Caco-2 (cell line): ENCODE data around the gene RALGAPA1. TPM values are rescaled to one million over a fixed set of nuclear protein-coding genes. Genes with fewer than 3 reads are reported as not detected.
"Not testable (repeated sequence)": the region's sequence is repeated elsewhere in the genome, so short reads cannot be mapped to it uniquely, and the experiment has no call there.

Source experiments
- BruUV-seq: library from RNA; stranded (reverse); fragments of 400-500 nt; replicated peaks from 2 replicates; lab custom pipeline; 2021; lab: Mats Ljungman, UMichigan
- CTCF ChIA-PET: fragments of 300-600 bp; sonication (Branson Sonifier 250); formaldehyde crosslinking; loops from one replicate; lab custom pipeline; 2022; ENCODE audit warnings: antibody characterized with exemption; lab: Charles Lee
- POLR2A ChIA-PET: fragments of 300-600 bp; sonication (Branson Sonifier 250); formaldehyde crosslinking; loops from one replicate; lab custom pipeline; 2022; ENCODE audit warnings: antibody characterized with exemption; lab: Charles Lee
- DNase-seq, 2 experiments: peaks; one replicate each; pipeline versions ENCODE4 v3.0.0 to v3.0.0-alpha.2; 2020 to 2022
- H3K27me3 ChIP-seq: replicated peaks from 2 replicates; pipeline ENCODE4 v1.6.0; 2011; ENCODE audit warnings: low read length; ENCODE audit not compliant: control insufficient read depth, insufficient read depth
- H3K36me3 ChIP-seq: 2 replicates; pipeline ENCODE4 v1.5.1; 2011; ENCODE audit warnings: low read length; ENCODE audit not compliant: control insufficient read depth, insufficient read depth
- H3K4me1 ChIP-seq: fragments of 250-450 bp; sonication (Bioruptor Pico); 2 replicates; pipeline ENCODE4 v1.5.1; 2020; ENCODE audit warnings: mild to moderate bottlenecking
- H3K4me3 ChIP-seq: 2 replicates; pipeline ENCODE4 v1.5.1; 2011; ENCODE audit warnings: low read depth, mild to moderate bottlenecking, control low read depth, low read length
- H3K9me3 ChIP-seq: fragments of 250-450 bp; sonication (Bioruptor Pico); 2 replicates; pipeline ENCODE4 v1.5.1; 2020; ENCODE audit warnings: mild to moderate bottlenecking, moderate library complexity
- H3K27ac Mint-ChIP-seq: one replicate; pipeline ENCODE4 v1.8.0; 2022; ENCODE audit warnings: mixed read lengths; ENCODE audit not compliant: unreplicated experiment
- H3K27me3 Mint-ChIP-seq: one replicate; pipeline ENCODE4 v1.8.0; 2022; ENCODE audit warnings: mixed read lengths; ENCODE audit not compliant: insufficient read depth, unreplicated experiment
- H3K36me3 Mint-ChIP-seq: one replicate; pipeline ENCODE4 v1.8.0; 2022; ENCODE audit warnings: mild to moderate bottlenecking, mixed read lengths; ENCODE audit not compliant: insufficient read depth, unreplicated experiment
- H3K4me1 Mint-ChIP-seq: one replicate; pipeline ENCODE4 v1.8.0; 2022; ENCODE audit warnings: low read depth, mixed read lengths; ENCODE audit not compliant: unreplicated experiment
- H3K4me3 Mint-ChIP-seq: one replicate; pipeline ENCODE4 v1.8.0; 2022; ENCODE audit warnings: mild to moderate bottlenecking, moderate library complexity, mixed read lengths; ENCODE audit not compliant: unreplicated experiment
- H3K9me3 Mint-ChIP-seq: one replicate; pipeline ENCODE4 v1.8.0; 2022; ENCODE audit warnings: mixed read lengths; ENCODE audit not compliant: unreplicated experiment
- CTCF ChIP-seq, 2 experiments: fragments of 200-600 bp in 1 of 2; IDR thresholded peaks; 1 replicate in 1 of 2; 2 replicates in 1 of 2; pipeline versions ENCODE4 v1.5.1 to v1.8.0; 2011 to 2022; ENCODE audit warnings: antibody characterized with exemption in 1 of 2, control low read depth in 1 of 2, inconsistent platforms in 1 of 2, low read depth in 1 of 2, low read length in 1 of 2, mild to moderate bottlenecking in 1 of 2, moderate library complexity in 1 of 2; ENCODE audit not compliant: insufficient read depth in 1 of 2, severe bottlenecking in 1 of 2, unreplicated experiment in 1 of 2
- intact Hi-C: fragments of 100-400 bp; cut with micrococcal nuclease; formaldehyde crosslinking; loops from one replicate; pipeline ENCODE4 v1.10.0; 2022; ENCODE audit not compliant: unreplicated experiment
- total RNA-seq: library from RNA; stranded (reverse); gene quantifications from 2 replicates; pipeline ENCODE4 v1.2.3, GENCODE V29; 2022

The RALGAPA1 gene
- total RNA-seq, 1 experiment from 2014 or later, result 28.9 TPM

- H3K4me3 ChIP-seq, result no peak overlapping the region
- DNase-seq, result no peak
- ChIA-PET CTCF (no interaction called here), POLR2A (no interaction called here)
- H3K4me3 Mint-ChIP-seq, result no peak overlapping the region
- H3K36me3 ChIP-seq, result no peaks in the 10 kb centered on the region
- H3K36me3 Mint-ChIP-seq, result no peaks in the 10 kb centered on the region
- no peaks in the 10 kb centered on the region for H3K4me1 ChIP-seq
- TF ChIP-seq CTCF (IDR thresholded peaks at IDR 0.05; ENCODE audit: insufficient read depth in 1 of 2, low read depth in 1 of 2, low read length in 1 of 2, severe bottlenecking in 1 of 2, unreplicated experiment in 1 of 2), result no peak
- no peaks in the 10 kb centered on the region for H3K9me3 Mint-ChIP-seq
- no peak overlapping the region for H3K27ac Mint-ChIP-seq
- H3K27me3 ChIP-seq, result no peaks in the 10 kb centered on the region
- no TSS peak for BruUV-seq
- intact Hi-C loops, result no loop called here
- H3K27me3 Mint-ChIP-seq, result no peaks in the 10 kb centered on the region
- no peaks in the 10 kb centered on the region for H3K9me3 ChIP-seq
- peaks cover 5% of the 10 kb centered on the region for H3K4me1 Mint-ChIP-seq
Measured at GRCh38 chr14:35742032-35742371, 67.1 kb downstream of the RALGAPA1 start.

GRCh38 chr14:35741345-35742031 lies 67.6 kb downstream of the RALGAPA1 start:
- intact Hi-C loops, result no loop called here
- CTCF ChIA-PET, result no interaction called here
- no peaks in the 10 kb centered on the region for H3K27me3 Mint-ChIP-seq

GRCh38 chr14:35740215-35740614 lies 68.9 kb downstream of the RALGAPA1 start:
- Histone ChIP-seq H3K9me3 (no peaks in the 10 kb centered on the region), H3K27me3 (no peaks in the 10 kb centered on the region), H3K4me1 (no peaks in the 10 kb centered on the region), H3K4me3 (no peak overlapping the region), H3K36me3 (no peaks in the 10 kb centered on the region)
- intact Hi-C loops, result no loop called here
- H3K4me3 Mint-ChIP-seq, result no peak overlapping the region
- peaks cover 5% of the 10 kb centered on the region for H3K36me3 Mint-ChIP-seq
- no peak for TF ChIP-seq CTCF (IDR thresholded peaks at IDR 0.05; ENCODE audit: insufficient read depth in 1 of 2, low read depth in 1 of 2, low read length in 1 of 2, severe bottlenecking in 1 of 2, unreplicated experiment in 1 of 2)
- H3K27me3 Mint-ChIP-seq, result no peaks in the 10 kb centered on the region
- POLR2A ChIA-PET, result no interaction called here
- CTCF ChIA-PET, result no interaction called here
- peaks cover 5% of the 10 kb centered on the region for H3K4me1 Mint-ChIP-seq
- H3K27ac Mint-ChIP-seq, result no peak overlapping the region
- BruUV-seq, result no TSS peak
- no peak for DNase-seq
- no peaks in the 10 kb centered on the region for H3K9me3 Mint-ChIP-seq

More at GRCh38 chr14:35741345-35742031, 67.6 kb downstream of the RALGAPA1 start:
- Mint-ChIP-seq H3K36me3 (peaks cover 1% of the 10 kb centered on the region), H3K9me3 (no peaks in the 10 kb centered on the region), H3K4me1 (peaks cover 5% of the 10 kb centered on the region), H3K27ac (no peak overlapping the region), H3K4me3 (no peak overlapping the region)
- TF ChIP-seq CTCF (IDR thresholded peaks at IDR 0.05; ENCODE audit: insufficient read depth in 1 of 2, low read depth in 1 of 2, low read length in 1 of 2, severe bottlenecking in 1 of 2, unreplicated experiment in 1 of 2), result no peak
- DNase-seq, result no peak
- POLR2A ChIA-PET, result no interaction called here
- no peaks in the 10 kb centered on the region for H3K4me1 ChIP-seq
- no TSS peak for BruUV-seq
- no peaks in the 10 kb centered on the region for H3K9me3 ChIP-seq
- H3K36me3 ChIP-seq, result no peaks in the 10 kb centered on the region
- no peaks in the 10 kb centered on the region for H3K27me3 ChIP-seq
- H3K4me3 ChIP-seq, result no peak overlapping the region

- CTCF ChIA-PET, H3K27me3 ChIP-seq, H3K27ac Mint-ChIP-seq: not testable (repeated sequence)
Measured at GRCh38 chr14:35735163-35735562, 73.9 kb downstream of the RALGAPA1 start.

GRCh38 chr14:35733510-35733909 lies 75.6 kb downstream of the RALGAPA1 start:
- peaks cover 12% of the 10 kb centered on the region for H3K9me3 Mint-ChIP-seq
- POLR2A ChIA-PET, H3K36me3 Mint-ChIP-seq: not testable (repeated sequence)

More at GRCh38 chr14:35735163-35735562, 73.9 kb downstream of the RALGAPA1 start:
- intact Hi-C loops, H3K4me3 ChIP-seq, H3K9me3 ChIP-seq, H3K36me3 ChIP-seq, H3K4me1 ChIP-seq, DNase-seq, H3K4me1 Mint-ChIP-seq, POLR2A ChIA-PET, BruUV-seq, H3K4me3 Mint-ChIP-seq, H3K27me3 Mint-ChIP-seq, H3K36me3 Mint-ChIP-seq: not testable (repeated sequence)
- H3K9me3 Mint-ChIP-seq, result peaks cover 12% of the 10 kb centered on the region

More at GRCh38 chr14:35733510-35733909, 75.6 kb downstream of the RALGAPA1 start:
- H3K4me3 Mint-ChIP-seq, H3K9me3 ChIP-seq, H3K4me1 Mint-ChIP-seq, H3K36me3 ChIP-seq, H3K4me1 ChIP-seq, intact Hi-C loops, H3K27ac Mint-ChIP-seq, H3K4me3 ChIP-seq, CTCF ChIA-PET, BruUV-seq, DNase-seq, H3K27me3 ChIP-seq, H3K27me3 Mint-ChIP-seq: not testable (repeated sequence)
